Measurements from ENCODE around the gene LYST. TPM values are rescaled to one million over a fixed set of nuclear protein-coding genes. Genes with fewer than 3 reads are reported as not detected.

LYST gene
- polyA plus RNA-seq, 3 donors = 46.3 to 128 (median 67.9) TPM

DNA sequence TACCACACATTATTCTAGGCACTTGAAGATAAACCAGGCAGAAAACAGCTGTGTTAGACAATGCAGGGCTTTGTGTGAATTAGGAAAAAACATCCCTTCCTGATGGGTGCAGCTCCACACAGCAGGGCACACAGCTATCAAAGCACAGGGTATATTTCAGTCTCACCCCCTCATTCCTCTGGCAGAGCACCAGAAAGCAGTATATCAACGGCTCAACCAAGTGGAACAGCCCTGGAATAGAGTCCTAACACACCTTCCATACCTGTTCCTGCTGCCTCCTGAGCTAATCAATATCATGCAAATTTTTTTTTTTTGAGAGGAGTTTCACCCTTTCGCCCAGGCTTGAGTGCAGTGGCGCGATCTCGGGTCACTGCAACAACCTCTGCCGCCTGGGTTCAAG, 32.1 kb downstream of the LYST start:
- Histone ChIP-seq H3K79me2 (ENCODE audit: insufficient read depth, low read length) (peaks cover 100% of the 10 kb centered on the region), H3K27ac (ENCODE audit: low read depth in 1 of 2, low read length in 2 of 2) (peak overlapping the region; percentile 28 to 71), H3K9me3 (replicated peaks in 1 of 2; ENCODE audit: control insufficient read depth in 1 of 2, insufficient read depth in 1 of 2, low read length in 2 of 2) (no peaks in the 10 kb centered on the region), H3K4me2 (replicated peaks; ENCODE audit: extremely low read depth, low read length, poor library complexity, severe bottlenecking) (no peak overlapping the region), H3K4me3 (replicated peaks in 1 of 3; ENCODE audit: low read depth in 2 of 3, low read length in 3 of 3) (no peak overlapping the region), H4K20me1 (ENCODE audit: insufficient read depth, low read length) (peaks cover 100% of the 10 kb centered on the region), H3K27me3 (ENCODE audit: control insufficient read depth in 2 of 2, insufficient read depth in 2 of 2, low read length in 2 of 2) (no peaks in the 10 kb centered on the region), H3K9ac (ENCODE audit: insufficient read depth, low read length, poor library complexity, severe bottlenecking) (no peak overlapping the region), H3K4me1 (ENCODE audit: control insufficient read depth in 1 of 2, insufficient read depth in 2 of 2, low read length in 2 of 2) (peaks cover 43 to 46% of the 10 kb centered on the region in 2 donors), H2AFZ (ENCODE audit: insufficient read depth, low read depth, low read length, poor library complexity, severe bottlenecking) (no peak overlapping the region), H3K36me3 (replicated peaks in 1 of 2; ENCODE audit: control insufficient read depth in 1 of 2, insufficient read depth in 2 of 2, low read length in 2 of 2) (peaks cover 29 to 39% of the 10 kb centered on the region in 2 donors)
- 60% methylated on average over 1 of the region's 6 CpGs for WGBS (ENCODE audit: insufficient coverage)
- Mint-ChIP-seq H3K27me3 (ENCODE audit: low read depth in 3 of 3) (no peaks in the 10 kb centered on the region), H3K36me3 (peaks cover 24 to 27% of the 10 kb centered on the region in 2 donors), H3K4me3 (no peak overlapping the region), H3K4me1 (peaks cover 33% of the 10 kb centered on the region), H3K27ac (peak overlapping the region in 3 of 7 donors; percentile 72 to 85 (median 83)), H3K9me3 (no peaks in the 10 kb centered on the region)
- intact Hi-C loops (cut with micrococcal nuclease) = loop anchor here (5.0 to 10.0 kb wide), 3 partner anchors 33 to 140 kb away; partner anchors contain the start of gene LYST (in 1 of the 2)
- no peak for TF ChIP-seq CTCF (IDR thresholded peaks at IDR 0.05)
- DNase-seq = no peak

GRCh38 chr1:235832011-235832410, 34.7 kb downstream of the LYST start:
- Histone ChIP-seq H3K27me3 (ENCODE audit: control insufficient read depth in 2 of 2, insufficient read depth in 2 of 2, low read length in 2 of 2) (no peaks in the 10 kb centered on the region), H4K20me1 (ENCODE audit: insufficient read depth, low read length) (peaks cover 100% of the 10 kb centered on the region), H3K4me2 (replicated peaks; ENCODE audit: extremely low read depth, low read length, poor library complexity, severe bottlenecking) (no peak overlapping the region), H3K4me1 (ENCODE audit: control insufficient read depth in 1 of 2, insufficient read depth in 2 of 2, low read length in 2 of 2) (peaks cover 21 to 23% of the 10 kb centered on the region in 2 donors), H3K9me3 (replicated peaks in 1 of 2; ENCODE audit: control insufficient read depth in 1 of 2, insufficient read depth in 1 of 2, low read length in 2 of 2) (no peaks in the 10 kb centered on the region), H3K4me3 (replicated peaks in 1 of 3; ENCODE audit: low read depth in 2 of 3, low read length in 3 of 3) (no peak overlapping the region), H3K9ac (ENCODE audit: insufficient read depth, low read length, poor library complexity, severe bottlenecking) (no peak overlapping the region), H3K79me2 (ENCODE audit: insufficient read depth, low read length) (peaks cover 100% of the 10 kb centered on the region), H2AFZ (ENCODE audit: insufficient read depth, low read depth, low read length, poor library complexity, severe bottlenecking) (no peak overlapping the region), H3K36me3 (replicated peaks in 1 of 2; ENCODE audit: control insufficient read depth in 1 of 2, insufficient read depth in 2 of 2, low read length in 2 of 2) (peaks cover 55 to 63% of the 10 kb centered on the region in 2 donors), H3K27ac (ENCODE audit: low read depth in 1 of 2, low read length in 2 of 2) (peak overlapping the region in 1 of 2 donors; percentile 65)
- Mint-ChIP-seq H3K36me3 (peaks cover 34 to 37% of the 10 kb centered on the region in 2 donors), H3K4me3 (no peak overlapping the region), H3K27ac (peak overlapping the region in 6 of 7 donors; percentile 20 to 77 (median 52)), H3K4me1 (peaks cover 23% of the 10 kb centered on the region), H3K9me3 (no peaks in the 10 kb centered on the region), H3K27me3 (ENCODE audit: low read depth in 3 of 3) (no peaks in the 10 kb centered on the region)
- intact Hi-C loops (cut with micrococcal nuclease) = loop anchor here (5.0 to 10.0 kb wide), 3 partner anchors 35 to 143 kb away; partner anchors contain the start of gene LYST (in 1 of the 2)
- TF ChIP-seq CTCF (IDR thresholded peaks at IDR 0.05) = no peak
- 92% methylated on average over 2 of the region's 2 CpGs for WGBS (ENCODE audit: insufficient coverage)
- no peak for DNase-seq

Data from CD14-positive monocyte (primary cell).